ENCODE results near the gene ZNF415.
"Not testable (repeated sequence)": the region's sequence is repeated elsewhere in the genome, so short reads cannot be mapped to it uniquely, and the experiment has no call there.

Gene ZNF415

GRCh38 chr19:53102206-53102755 is 30.4 kb downstream of the ZNF415 start:
- DNase-seq = peak; percentile 2

GRCh38 chr19:53101518-53101917 is 31.2 kb downstream of the ZNF415 start:
- DNase-seq = peak; percentile 35

- not testable (repeated sequence) for DNase-seq
Measured at GRCh38 chr19:53098570-53098969, 34.1 kb downstream of the ZNF415 start.

- not testable (repeated sequence) for DNase-seq
Measured at GRCh38 chr19:53096982-53097690, 35.6 kb downstream of the ZNF415 start.

GRCh38 chr19:53096579-53096978 is 36.1 kb downstream of the ZNF415 start:
- not testable (repeated sequence) for DNase-seq

GRCh38 chr19:53094754-53095575 is 37.7 kb downstream of the ZNF415 start:
- no peak for DNase-seq

GRCh38 chr19:53092723-53093122 is 40.0 kb downstream of the ZNF415 start:
- DNase-seq = no peak

- no peak for DNase-seq
Measured at GRCh38 chr19:53091413-53092254, 41.1 kb downstream of the ZNF415 start.

GRCh38 chr19:53088091-53088490 is 44.6 kb downstream of the ZNF415 start:
- no peak for DNase-seq

- DNase-seq = no peak
Measured at GRCh38 chr19:53086949-53087348, 45.8 kb downstream of the ZNF415 start.

GRCh38 chr19:53085496-53085895 is 47.2 kb downstream of the ZNF415 start:
- no peak for DNase-seq

GRCh38 chr19:53082929-53083328 is 49.8 kb downstream of the ZNF415 start:
- DNase-seq = no peak

GRCh38 chr19:53079313-53079924 is 53.3 kb downstream of the ZNF415 start:
- DNase-seq = no peak

- no peak for DNase-seq
Measured at GRCh38 chr19:53078668-53079067, 54.0 kb downstream of the ZNF415 start.

- DNase-seq = peak; percentile 20
Measured at GRCh38 chr19:53076984-53077383, 55.7 kb downstream of the ZNF415 start.

- no peak for DNase-seq
Measured at GRCh38 chr19:53068834-53069233, 63.9 kb downstream of the ZNF415 start.

GRCh38 chr19:53068199-53068598 is 64.5 kb downstream of the ZNF415 start:
- no peak for DNase-seq

- no peak for DNase-seq
Measured at GRCh38 chr19:53057904-53058580, 74.7 kb downstream of the ZNF415 start.

All from hematopoietic multipotent progenitor cell treated with erythropoietin and hydrocortisone succinate and interleukin-3 and kit ligand, for 8 days (in vitro differentiated cells).